GM18508 (cell line): ENCODE measurements around the gene CLTCL1.

ENCODE experiments used
- ATAC-seq: cut with Tn5 transposase; IDR thresholded peaks from one replicate; pipeline ENCODE4 v1.9.1; 2021; ENCODE audit warnings: moderate number of reproducible peaks; ENCODE audit not compliant: insufficient read depth, unreplicated experiment

The CLTCL1 gene

GRCh38 chr22:19201130-19201868 is 90.2 kb downstream of the CLTCL1 start:
- ATAC-seq = no peak

GRCh38 chr22:19199479-19199878 is 92.0 kb downstream of the CLTCL1 start:
- ATAC-seq = no peak

- no peak for ATAC-seq
Measured at GRCh38 chr22:19197997-19198865, 93.3 kb downstream of the CLTCL1 start.

- no peak for ATAC-seq
Measured at GRCh38 chr22:19196841-19197612, 94.5 kb downstream of the CLTCL1 start.

GRCh38 chr22:19195796-19196731 is 95.5 kb downstream of the CLTCL1 start:
- ATAC-seq = no peak

GRCh38 chr22:19194766-19195536 is 96.6 kb downstream of the CLTCL1 start:
- no peak for ATAC-seq

GRCh38 chr22:19193879-19194278 is 97.6 kb downstream of the CLTCL1 start:
- no peak for ATAC-seq

- ATAC-seq = no peak
Measured at GRCh38 chr22:19187716-19188563, 103.6 kb downstream of the CLTCL1 start.

GRCh38 chr22:19184276-19184997 is 107.1 kb downstream of the CLTCL1 start:
- ATAC-seq = no peak

GRCh38 chr22:19183216-19183615 is 108.3 kb downstream of the CLTCL1 start:
- no peak for ATAC-seq

GRCh38 chr22:19182472-19183157 is 108.9 kb downstream of the CLTCL1 start:
- no peak for ATAC-seq

GRCh38 chr22:19181786-19182471 is 109.6 kb downstream of the CLTCL1 start:
- no peak for ATAC-seq

- no peak for ATAC-seq
Measured at GRCh38 chr22:19180740-19181410, 110.6 kb downstream of the CLTCL1 start.

GRCh38 chr22:19180234-19180633 is 111.3 kb downstream of the CLTCL1 start:
- ATAC-seq = no peak

- ATAC-seq = no peak
Measured at GRCh38 chr22:19179497-19180048, 111.9 kb downstream of the CLTCL1 start.
